A673 (cell line): ENCODE results near the gene CCDC88C. TPM values are rescaled to one million over a fixed set of nuclear protein-coding genes. Genes with fewer than 3 reads are reported as not detected.

ENCODE experiments used
- BruUV-seq: library from RNA; stranded (reverse); fragments of 400-500 nt; replicated peaks from 2 replicates; lab custom pipeline; 2021; lab: Mats Ljungman, UMichigan
- CTCF ChIA-PET: fragments of 300-600 bp; sonication (Branson Sonifier 250); formaldehyde crosslinking; loops from one replicate; lab custom pipeline; 2022; ENCODE audit warnings: antibody characterized with exemption; lab: Charles Lee
- POLR2A ChIA-PET: fragments of 300-600 bp; sonication (Branson Sonifier 250); formaldehyde crosslinking; loops from one replicate; lab custom pipeline; 2022; ENCODE audit warnings: antibody characterized with exemption; ENCODE audit not compliant: low non-redundant PET; lab: Charles Lee
- DNase-seq: peaks from one replicate; pipeline ENCODE4 v3.0.0-alpha.2; 2015; ENCODE audit warnings: low spot score
- H3K27ac ChIP-seq: fragments of 200-600 bp; sonication (generic); 2 replicates; pipeline ENCODE4 v1.5.1; 2016; ENCODE audit warnings: mixed run types, low read depth, mild to moderate bottlenecking, mixed read lengths, antibody characterized with exemption, low read length; ENCODE audit not compliant: poor library complexity, severe bottlenecking
- H3K27me3 ChIP-seq: fragments of 200-600 bp; sonication (generic); replicated peaks from 2 replicates; pipeline ENCODE4 v1.6.1; 2017; ENCODE audit warnings: mixed run types, low read depth, mild to moderate bottlenecking, mixed read lengths, antibody characterized with exemption, low read length; ENCODE audit not compliant: insufficient read depth, poor library complexity
- H3K36me3 ChIP-seq: fragments of 200-600 bp; sonication (generic); 2 replicates; pipeline ENCODE4 v1.6.1; 2016; ENCODE audit warnings: mixed run types, mild to moderate bottlenecking, mixed read lengths, antibody characterized with exemption, low read length; ENCODE audit not compliant: insufficient read depth, poor library complexity, severe bottlenecking
- H3K4me1 ChIP-seq: fragments of 200-600 bp; sonication (generic); 2 replicates; pipeline ENCODE4 v1.6.1; 2017; ENCODE audit warnings: mixed run types, mild to moderate bottlenecking, mixed read lengths, antibody characterized with exemption, low read length; ENCODE audit not compliant: insufficient read depth, poor library complexity, severe bottlenecking
- H3K4me3 ChIP-seq: fragments of 200-600 bp; sonication (generic); 2 replicates; pipeline ENCODE4 v1.5.1; 2016; ENCODE audit warnings: low read depth, mixed run types, mild to moderate bottlenecking, mixed read lengths, low read length; ENCODE audit not compliant: poor library complexity, severe bottlenecking
- H3K9me3 ChIP-seq: fragments of 200-600 bp; sonication (generic); 2 replicates; pipeline ENCODE4 v1.6.1; 2016; ENCODE audit warnings: mixed run types, low read depth, mild to moderate bottlenecking, mixed read lengths, antibody characterized with exemption, low read length; ENCODE audit not compliant: poor library complexity, severe bottlenecking
- CTCF ChIP-seq: fragments of 300-800, 200-600 bp; sonication (generic); conservative IDR thresholded peaks from 2 replicates; pipeline ENCODE4 v1.5.1; 2017; ENCODE audit warnings: low read depth, mild to moderate bottlenecking, antibody characterized with exemption, low read length, moderate library complexity, mixed read lengths
- EZH2 ChIP-seq: fragments of 200-600 bp; sonication (generic); IDR thresholded peaks from 2 replicates; pipeline ENCODE4 v1.6.1; 2017; ENCODE audit warnings: borderline replicate concordance, low read depth, mild to moderate bottlenecking, mixed read lengths, antibody characterized with exemption, low read length; ENCODE audit not compliant: poor library complexity, severe bottlenecking
- intact Hi-C: fragments of 100-400 bp; cut with micrococcal nuclease; formaldehyde crosslinking; loops from one replicate; pipeline ENCODE4 v1.10.0; 2022; ENCODE audit not compliant: unreplicated experiment
- total RNA-seq: library from RNA; stranded (reverse); gene quantifications from 2 replicates; pipeline ENCODE4 v1.2.3, GENCODE V29; 2021

The CCDC88C gene
- total RNA-seq, 1 experiment from 2014 or later = 49.1 TPM

GRCh38 chr14:91299121-91300115, 118.2 kb downstream of the CCDC88C start:
- no peaks in the 10 kb centered on the region for H3K4me1 ChIP-seq
- H3K27ac ChIP-seq = no peak overlapping the region
- no peak for DNase-seq
- ChIA-PET CTCF (no interaction called here), POLR2A (no interaction called here)
- TF ChIP-seq CTCF (no peak), EZH2 (no peak)
- intact Hi-C loops = no loop called here
- H3K27me3 ChIP-seq = no peaks in the 10 kb centered on the region
- H3K36me3 ChIP-seq = peaks cover 28% of the 10 kb centered on the region
- H3K9me3 ChIP-seq = no peaks in the 10 kb centered on the region
- no peak overlapping the region for H3K4me3 ChIP-seq
- no TSS peak for BruUV-seq

DNA sequence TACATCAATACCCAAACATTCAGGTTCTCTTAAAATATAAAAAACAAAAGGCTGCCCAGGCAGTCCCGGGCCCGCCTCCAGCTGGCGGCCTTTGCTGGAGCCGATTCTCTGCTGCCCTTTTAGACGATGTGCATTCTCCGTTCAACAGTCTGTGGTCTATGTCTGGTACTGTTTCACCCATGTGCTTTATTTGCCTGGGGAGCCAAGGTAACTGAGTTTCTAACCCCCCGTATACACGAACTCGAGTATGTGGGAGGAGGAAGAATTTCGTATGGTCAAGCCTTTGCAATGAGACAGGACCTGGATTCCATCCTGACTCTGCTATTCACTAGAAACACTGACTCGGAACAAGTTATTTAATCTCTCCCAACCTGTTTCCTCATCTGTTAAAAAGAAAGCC, 119.0 kb downstream of the CCDC88C start:
- BruUV-seq = no TSS peak
- no peaks in the 10 kb centered on the region for H3K9me3 ChIP-seq
- DNase-seq = no peak
- peaks cover 36% of the 10 kb centered on the region for H3K36me3 ChIP-seq
- no peak overlapping the region for H3K4me3 ChIP-seq
- H3K4me1 ChIP-seq = no peaks in the 10 kb centered on the region
- intact Hi-C loops = no loop called here
- no peak for TF ChIP-seq CTCF
- TF ChIP-seq EZH2 = no peak
- CTCF ChIA-PET = no interaction called here
- no peaks in the 10 kb centered on the region for H3K27me3 ChIP-seq
- POLR2A ChIA-PET = interaction anchor here (0.6 kb wide), 1 partner anchor 104 kb away, joined by 9 read pairs; no protein-coding TSS in a partner anchor
- H3K27ac ChIP-seq = no peak overlapping the region

DNA sequence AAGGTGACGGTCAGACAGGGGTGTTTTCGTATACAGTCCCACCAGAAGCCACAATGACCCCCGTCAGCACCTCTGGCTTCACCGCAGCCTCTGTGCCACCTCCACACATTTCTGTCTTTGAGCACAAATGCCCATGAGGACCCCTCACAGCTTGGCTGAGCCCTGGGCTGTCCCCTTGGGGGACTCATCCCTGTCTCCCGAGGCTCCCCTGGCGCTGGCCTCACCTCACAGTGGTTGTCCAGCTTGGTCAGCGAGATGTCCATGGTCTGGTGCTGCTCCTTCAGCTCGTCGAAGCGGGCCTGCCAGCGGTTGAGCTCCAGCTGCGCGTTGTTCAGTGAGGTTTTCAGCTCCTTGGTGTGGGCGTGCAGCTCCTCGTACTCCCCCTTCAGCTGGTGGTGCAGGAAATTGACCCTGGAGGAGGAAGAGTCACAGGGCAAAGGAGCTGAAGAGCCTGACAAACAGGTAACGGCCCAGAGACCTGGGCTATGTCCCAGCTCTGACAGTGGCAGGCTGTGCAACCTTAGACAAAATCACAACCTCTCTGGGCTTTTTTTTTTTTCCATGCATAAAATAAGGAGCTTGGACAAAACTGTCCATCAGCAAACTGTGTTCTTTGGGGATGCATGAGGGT, 120.4 kb downstream of the CCDC88C start:
- TF ChIP-seq CTCF (no peak), EZH2 (no peak)
- BruUV-seq = no TSS peak
- Histone ChIP-seq H3K27ac (no peak overlapping the region), H3K27me3 (no peaks in the 10 kb centered on the region), H3K4me1 (no peaks in the 10 kb centered on the region), H3K36me3 (peaks cover 35% of the 10 kb centered on the region), H3K9me3 (no peaks in the 10 kb centered on the region), H3K4me3 (no peak overlapping the region)
- POLR2A ChIA-PET = interaction anchor here (0.6 kb wide), 1 partner anchor 1814 kb away, joined by 3 read pairs; no protein-coding TSS in a partner anchor
- intact Hi-C loops = no loop called here
- DNase-seq = no peak
- CTCF ChIA-PET = no interaction called here
